K562 (cell line): ENCODE data around the gene SLC66A2. TPM values are rescaled to one million over a fixed set of nuclear protein-coding genes. Genes with fewer than 3 reads are reported as not detected.

Experiments used
- ATAC-seq: fragments of 200-7000 bp; cut with Tn5 transposase; 3 replicates; pipeline ENCODE4 v1.9.1; 2020; ENCODE audit warnings: moderate library complexity
- BruUV-seq: library from RNA; stranded (reverse); fragments of 400-500 nt; replicated peaks from 2 replicates; lab custom pipeline; 2021; lab: Mats Ljungman, UMichigan
- CTCF ChIA-PET: fragments of 300-600 bp; formaldehyde crosslinking; extraction: SDS; loops from one replicate; lab custom pipeline; 2021; ENCODE audit warnings: low intra/inter-chr PET ratio; lab: Yijun Ruan, JAX
- POLR2A ChIA-PET: fragments of 300-600, 350-650 bp; sonication (Branson Sonifier 250); formaldehyde crosslinking; extraction: SDS; loops from one replicate; lab custom pipeline; 2021; ENCODE audit warnings: antibody characterized with exemption, inconsistent platforms; lab: Yijun Ruan, JAX
- DNase-seq, 4 experiments: peaks; one replicate each; pipeline versions ENCODE4 v3.0.0 to v3.0.0-alpha.2; 2011 to 2018; ENCODE audit warnings: low spot score in 3 of 4, mixed read lengths in 3 of 4; ENCODE audit errors: extremely low read depth in 1 of 4
- FAIRE-seq: peaks from 2 replicates; lab custom pipeline; 2011; peaks lifted over from hg19 to GRCh38; lab: Jason Lieb, UNC
- H2AFZ ChIP-seq: 2 replicates; pipeline ENCODE4 v1.6.0; 2011; ENCODE audit warnings: low read depth, low read length, control low read depth, inconsistent platforms
- H3K27ac ChIP-seq: fragments of 200-600 bp; 3 replicates; pipeline ENCODE4 v1.8.0; 2011; ENCODE audit warnings: low read depth, mild to moderate bottlenecking, control low read depth, inconsistent platforms, low read length, moderate library complexity, mixed read lengths; ENCODE audit errors: extremely low read depth
- H3K27me3 ChIP-seq, 2 experiments: fragments of 300-600 bp in 1 of 2; 2 replicates in 1 of 2; 3 replicates in 1 of 2; pipeline versions ENCODE4 v1.6.0 to v1.8.0; 2011; ENCODE audit warnings: inconsistent platforms in 2 of 2, low read length in 2 of 2, mild to moderate bottlenecking in 1 of 2, mixed read lengths in 1 of 2, moderate library complexity in 1 of 2; ENCODE audit not compliant: control insufficient read depth in 2 of 2, insufficient read depth in 2 of 2
- H3K36me3 ChIP-seq: fragments of 300-600 bp; 3 replicates; pipeline ENCODE4 v1.8.0; 2011; ENCODE audit warnings: mild to moderate bottlenecking, low read length, inconsistent platforms; ENCODE audit not compliant: control insufficient read depth, insufficient read depth
- H3K4me1 ChIP-seq, 2 experiments: fragments of 200-600 bp in 1 of 2; replicated peaks in 1 of 2; 2 replicates in 1 of 2; 3 replicates in 1 of 2; pipeline versions ENCODE4 v1.5.1 to v1.8.0; 2011; ENCODE audit warnings: inconsistent platforms in 2 of 2, low read length in 2 of 2, mild to moderate bottlenecking in 1 of 2, mixed read lengths in 1 of 2, moderate library complexity in 1 of 2; ENCODE audit not compliant: control insufficient read depth in 2 of 2, insufficient read depth in 2 of 2
- H3K4me2 ChIP-seq: 2 replicates; pipeline ENCODE4 v1.6.1; 2011; ENCODE audit warnings: low read length, control low read depth, inconsistent platforms, mixed read lengths; ENCODE audit not compliant: insufficient read depth
- H3K4me3 ChIP-seq: fragments of 200-600 bp; sonication (generic), shearing (Covaris generic); 2 replicates; pipeline ENCODE4 v1.5.1; 2016; ENCODE audit warnings: control low read depth, inconsistent platforms
- H3K79me2 ChIP-seq: fragments of 200-600 bp; 3 replicates; pipeline ENCODE4 v1.8.0; 2011; ENCODE audit warnings: low read length, inconsistent platforms; ENCODE audit not compliant: control insufficient read depth, insufficient read depth
- H3K9ac ChIP-seq, 2 experiments: 2 replicates each; pipeline versions ENCODE4 v1.6.0 to v1.6.1; 2011; ENCODE audit warnings: low read depth in 2 of 2, low read length in 2 of 2, control low read depth in 1 of 2, inconsistent platforms in 1 of 2, mild to moderate bottlenecking in 1 of 2, mixed read lengths in 1 of 2; ENCODE audit not compliant: insufficient read depth in 1 of 2
- H3K9me1 ChIP-seq: one replicate; pipeline ENCODE4 v1.6.0; 2011; ENCODE audit warnings: inconsistent platforms, mild to moderate bottlenecking, low read length, moderate library complexity; ENCODE audit not compliant: control insufficient read depth, insufficient read depth
- H3K9me3 ChIP-seq: replicated peaks from 2 replicates; pipeline ENCODE4 v1.5.1; 2011; ENCODE audit warnings: low read depth, low read length, inconsistent platforms; ENCODE audit not compliant: control insufficient read depth, insufficient read depth
- H4K20me1 ChIP-seq: replicated peaks from 2 replicates; pipeline ENCODE4 v1.6.1; 2011; ENCODE audit warnings: low read length, inconsistent platforms, mixed read lengths; ENCODE audit not compliant: control insufficient read depth, insufficient read depth
- C11orf30 ChIP-seq: fragments of 450-650 bp; IDR thresholded peaks from 2 replicates; pipeline ENCODE4 v1.6.1; 2016; ENCODE audit warnings: low read depth, mild to moderate bottlenecking
- DPF2 ChIP-seq: fragments of 450-650 bp; IDR thresholded peaks from 2 replicates; pipeline ENCODE4 v1.6.1; 2016
- KDM2B ChIP-seq: fragments of 250-450 bp; sonication (Bioruptor Pico); IDR thresholded peaks from 2 replicates; pipeline ENCODE4 v1.8.0; 2021; ENCODE audit warnings: mild to moderate bottlenecking, moderate library complexity
- MAFF ChIP-seq: IDR thresholded peaks from 2 replicates; pipeline ENCODE4 v1.6.1; 2012; ENCODE audit warnings: low read length, improper control_type of control experiment
- MAFG ChIP-seq: fragments of 450-650 bp; conservative IDR thresholded peaks from 2 replicates; pipeline ENCODE4 v1.6.1; 2016; ENCODE audit warnings: missing genetic modification characterization, missing compliant biosample characterization
- NFE2 ChIP-seq: IDR thresholded peaks from 2 replicates; pipeline ENCODE4 v1.6.1; 2014; ENCODE audit warnings: antibody characterized with exemption, low read depth
- RAD21 ChIP-seq, 2 experiments: fragments of 250-450 bp in 1 of 2; fragments of 450-650 bp in 1 of 2; sonication (Bioruptor Pico) in 1 of 2; formaldehyde crosslinking in 1 of 2; IDR thresholded peaks in 1 of 2; conservative IDR thresholded peaks in 1 of 2; 2 replicates each; pipeline versions ENCODE4 v1.4.0 to v1.8.0; 2020 to 2022; ENCODE audit warnings: mild to moderate bottlenecking in 2 of 2, moderate library complexity in 1 of 2
- RCOR1 ChIP-seq, 2 experiments: IDR thresholded peaks; 2 replicates each; pipeline ENCODE4 v1.6.1; 2012; ENCODE audit warnings: low read depth in 2 of 2, low read length in 2 of 2, borderline replicate concordance in 1 of 2, improper control_type of control experiment in 1 of 2
- RFX1 ChIP-seq: fragments of 450-650 bp; IDR thresholded peaks from 2 replicates; pipeline ENCODE4 v1.6.1; 2016; ENCODE audit warnings: mild to moderate bottlenecking, moderate library complexity
- RHOXF2B ChIP-seq: fragments of 250-450 bp; sonication (Bioruptor Pico); conservative IDR thresholded peaks from 2 replicates; pipeline ENCODE4 v1.5.1; 2021
- ZBTB33 ChIP-seq: sonication (generic); formaldehyde crosslinking; IDR thresholded peaks from 2 replicates; pipeline ENCODE4 v1.8.1; 2023; ENCODE audit warnings: mild to moderate bottlenecking, missing genetic modification reagents
- ZNF121 ChIP-seq: sonication (generic); formaldehyde crosslinking; conservative IDR thresholded peaks from 2 replicates; pipeline ENCODE4 v1.8.0; 2022; ENCODE audit warnings: missing genetic modification reagents
- ZNF133 ChIP-seq: fragments of 250-450 bp; sonication (Bioruptor Pico); IDR thresholded peaks from 2 replicates; pipeline ENCODE4 v1.4.0; 2020; ENCODE audit warnings: mild to moderate bottlenecking
- ZNF316 ChIP-seq: fragments of 450-650 bp; IDR thresholded peaks from 2 replicates; pipeline ENCODE4 v1.6.1; 2016
- WGBS: fragments of 100-300 bp; shearing (Covaris generic); methylation state at CpG from one replicate; pipeline ENCODE4 v1.1.6; 2016; ENCODE audit warnings: low coverage, mixed read lengths; ENCODE audit not compliant: insufficient coverage; ENCODE audit errors: missing lambda C conversion rate; 5-methylcytosine and 5-hydroxymethylcytosine counted together
- in situ Hi-C: fragments of 300-500 bp; cut with MboI; formaldehyde crosslinking; loops from 4 replicates; pipeline ENCODE4 v1.15.0; 2018; ENCODE audit warnings: inconsistent platforms, mixed read lengths
- intact Hi-C: fragments of 100-400 bp; cut with micrococcal nuclease; formaldehyde crosslinking; loops from 2 replicates; pipeline ENCODE4 v1.14.2; 2022
- polyA plus RNA-seq, 8 experiments: library from polyadenylated mRNA; depleted of rRNA in 4 of 8; stranded (reverse) in 5 of 8; unstranded in 3 of 8; fragments of >200 nt; fragmentation: Nextera tagmentation in 2 of 8; fragmentation: Illumina TruSeq in 1 of 8; extraction: Ambion mirVana in 2 of 8; extraction: Trizol in 1 of 8; gene quantifications; 2 replicates each; pipeline versions ENCODE4 v1.2.1 to v1.2.3, GENCODE V29; 2011 to 2014; ENCODE audit warnings: inconsistent platforms in 1 of 8, missing spikeins in 1 of 8
- total RNA-seq, 7 experiments: library from RNA; depleted of rRNA in 6 of 7; stranded (reverse); fragments of >200 nt in 6 of 7; fragmentation: Illumina TruSeq in 2 of 7; extraction: Trizol in 2 of 7; gene quantifications; 2 replicates each; pipeline versions ENCODE4 v1.2.1 to v1.2.3, GENCODE V29; 2011 to 2021; ENCODE audit warnings: low replicate concordance in 1 of 7

SLC66A2 gene
- total and polyA plus RNA-seq, 9 of the 15 experiments (the other 6 are each of a cell fraction or from before 2014, with no cell fraction given): 0.25 to 17.5 (median 5.6) TPM

- Histone ChIP-seq H3K79me2 (peaks cover 100% of the 10 kb centered on the region), H3K4me1 (peaks cover 17 to 22% of the 10 kb centered on the region in 2 experiments; a peak in 4 of 5 replicates), H3K9ac (no peak overlapping the region), H3K9me1 (peaks cover 7% of the 10 kb centered on the region), H3K27me3 (no peaks in the 10 kb centered on the region), H3K27ac (peak overlapping the region; percentile 36; the same call in 2 of the 3 replicates), H3K4me3 (no peak overlapping the region), H3K36me3 (peaks cover 62% of the 10 kb centered on the region), H2AFZ (no peak overlapping the region), H3K4me2 (peak overlapping the region; percentile 25; the same call in 1 of the 2 replicates)
- in situ Hi-C loops: no loop called here
- BruUV-seq: no TSS peak
- ATAC-seq (no peak), DNase-seq (no peak), FAIRE-seq (no peak)
- intact Hi-C loops: no loop called here
- CTCF ChIA-PET: no interaction called here
- WGBS: 85% methylated on average over 4 of the region's 4 CpGs
- POLR2A ChIA-PET: interaction anchor here (0.6 to 0.8 kb wide), 2 partner anchors 17 to 22 kb away, joined by 3 to 6 read pairs; no protein-coding TSS in a partner anchor
- TF ChIP-seq KDM2B (CRISPR knock-in tag): no peak
- TF ChIP-seq C11orf30: 0 out of 2 replicates have a peak, but pooled peaks have one; percentile 12
- peak; percentile 27; the same call in 1 of the 2 replicates for TF ChIP-seq ZNF316
- TF ChIP-seq, all 486 proteins: peak for 2
- Histone ChIP-seq H3K9me3 (no peaks in the 10 kb centered on the region), H4K20me1 (peaks cover 28% of the 10 kb centered on the region)
Observed at GRCh38 chr18:79983253-79983652, 31.8 kb upstream of the SLC66A2 start.

GRCh38 chr18:79982736-79983135 lies 31.3 kb upstream of the SLC66A2 start:
- Histone ChIP-seq H4K20me1 (peaks cover 28% of the 10 kb centered on the region), H3K79me2 (peaks cover 100% of the 10 kb centered on the region), H3K9ac (no peak overlapping the region), H2AFZ (no peak overlapping the region), H3K9me1 (peaks cover 7% of the 10 kb centered on the region), H3K27ac (peak overlapping the region; percentile 36; the same call in 2 of the 3 replicates), H3K4me3 (no peak overlapping the region), H3K4me2 (no peak overlapping the region), H3K27me3 (no peaks in the 10 kb centered on the region), H3K4me1 (peaks cover 17 to 22% of the 10 kb centered on the region in 2 experiments; a peak in 3 of 5 replicates), H3K9me3 (no peaks in the 10 kb centered on the region), H3K36me3 (peaks cover 66% of the 10 kb centered on the region)
- intact Hi-C loops (no loop called here), in situ Hi-C loops (no loop called here)
- WGBS: 65% methylated on average over 5 of the region's 6 CpGs
- FAIRE-seq (peak; percentile 61), DNase-seq (peak in 3 of 4 experiments; percentile 17 to 54 (median 32)), ATAC-seq (peak; percentile 76)
- BruUV-seq: no TSS peak
- ChIA-PET POLR2A (interaction anchor here (0.8 kb wide), 1 partner anchor 21 kb away, joined by 3 read pairs; no protein-coding TSS in a partner anchor), CTCF (no interaction called here)
- TF ChIP-seq MAFF (peak; percentile 28; the same call in 1 of the 2 replicates), DPF2 (0 out of 2 replicates have a peak, but pooled peaks have one; percentile 15), ZBTB33 (CRISPR knock-in tag) (peak; percentile 96), RFX1 (peak; percentile 46; the same call in 1 of the 2 replicates), ZNF133 (no peak), RCOR1 (IDR thresholded peaks at IDR 0.05; ENCODE audit: borderline replicate concordance in 1 of 2, low read depth in 2 of 2, low read length in 2 of 2) (peak in 1 of 2 experiments; percentile 41; a peak in 1 of 4 replicates), MAFG (tag) (peak; percentile 28), RAD21 (CRISPR knock-in tag; conservative IDR thresholded peaks at IDR 0.05 in 1 of 2, IDR thresholded peaks at IDR 0.05 in 1 of 2) (peak in 1 of 2 experiments; percentile 24; a peak in 1 of 4 replicates), C11orf30 (peak; percentile 12; the same call in 1 of the 2 replicates), RHOXF2B (CRISPR knock-in tag) (no peak), NFE2 (peak; percentile 84), ZNF121 (CRISPR knock-in tag) (no peak)
